Parietal lobe (tissue), 2 donors: ENCODE data around the gene KIR2DL4. TPM values are rescaled to one million over a fixed set of nuclear protein-coding genes. Genes with fewer than 3 reads are reported as not detected.

Experiments used
- small RNA-seq: library from RNA; depleted of rRNA; stranded (forward); fragments of <200 nt; gene quantifications from one replicate; pipeline ENCODE3, GENCODE V24; 2014; ENCODE audit warnings: low replicate concordance
- total RNA-seq: library from RNA; depleted of rRNA; stranded (reverse); fragments of >200 nt; gene quantifications from one replicate; pipeline ENCODE4 v1.2.3, GENCODE V29; 2014

The KIR2DL4 gene
- not detected for total RNA-seq

DNA sequence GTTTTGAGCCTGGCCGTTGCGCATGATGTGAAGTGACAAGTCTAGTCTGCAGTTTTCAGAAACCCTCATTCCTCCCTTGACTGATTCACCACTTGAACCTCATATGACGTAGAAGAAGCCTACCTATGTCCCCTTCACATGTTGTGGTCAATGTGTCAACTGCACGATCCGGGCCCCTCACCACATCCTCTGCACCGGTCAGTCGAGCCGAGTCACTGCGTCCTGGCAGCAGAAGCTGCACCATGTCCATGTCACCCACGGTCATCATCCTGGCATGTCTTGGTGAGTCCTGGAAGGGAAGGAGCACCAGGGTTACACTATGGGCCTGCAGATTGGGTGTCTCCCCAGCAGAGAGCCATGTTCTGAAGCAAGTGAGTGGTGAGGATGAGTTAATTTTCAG lies at the start of gene KIR2DL4:
TSS of gene KIR2DL4 (plus strand) at position 201 of the 400 bp plus-strand sequence. CDS start at position 243, 42 bp downstream.

DNA sequence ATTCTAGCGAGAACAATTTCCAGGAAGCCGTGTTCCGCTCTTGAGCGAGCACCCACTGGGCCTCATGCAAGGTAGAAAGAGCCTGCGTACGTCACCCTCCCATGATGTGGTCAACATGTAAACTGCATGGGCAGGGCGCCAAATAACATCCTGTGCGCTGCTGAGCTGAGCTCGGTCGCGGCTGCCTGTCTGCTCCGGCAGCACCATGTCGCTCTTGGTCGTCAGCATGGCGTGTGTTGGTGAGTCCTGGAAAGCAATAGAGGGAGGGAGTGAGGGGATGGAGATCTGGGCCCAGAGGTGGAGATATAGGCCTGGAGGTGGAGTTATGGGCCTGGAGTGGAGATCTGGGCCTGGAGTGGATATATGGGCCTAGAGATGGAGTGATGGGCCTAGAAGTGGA lies 33.8 kb upstream of the KIR2DL4 start, which contains the start of gene KIR2DL1:
TSS of gene KIR2DL1 (plus strand) at position 148 of the 400 bp plus-strand sequence. CDS start at position 206, 58 bp downstream.

DNA sequence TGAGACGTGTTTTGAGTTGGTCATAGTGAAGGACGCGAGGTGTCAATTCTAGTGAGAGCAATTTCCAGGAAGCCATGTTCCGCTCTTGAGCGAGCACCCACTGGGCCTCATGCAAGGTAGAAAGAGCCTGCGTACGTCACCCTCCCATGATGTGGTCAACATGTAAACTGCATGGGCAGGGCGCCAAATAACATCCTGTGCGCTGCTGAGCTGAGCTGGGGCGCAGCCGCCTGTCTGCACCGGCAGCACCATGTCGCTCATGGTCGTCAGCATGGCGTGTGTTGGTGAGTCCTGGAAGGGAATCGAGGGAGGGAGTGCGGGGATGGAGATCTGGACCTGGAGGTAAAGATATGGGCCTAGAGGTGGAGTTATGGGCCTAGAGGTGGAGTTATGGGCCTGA lies 12.8 kb downstream of the KIR2DL4 start, which contains the start of gene KIR3DL1:
TSS of gene KIR3DL1 (plus strand) at position 218 of the 400 bp plus-strand sequence.

DNA sequence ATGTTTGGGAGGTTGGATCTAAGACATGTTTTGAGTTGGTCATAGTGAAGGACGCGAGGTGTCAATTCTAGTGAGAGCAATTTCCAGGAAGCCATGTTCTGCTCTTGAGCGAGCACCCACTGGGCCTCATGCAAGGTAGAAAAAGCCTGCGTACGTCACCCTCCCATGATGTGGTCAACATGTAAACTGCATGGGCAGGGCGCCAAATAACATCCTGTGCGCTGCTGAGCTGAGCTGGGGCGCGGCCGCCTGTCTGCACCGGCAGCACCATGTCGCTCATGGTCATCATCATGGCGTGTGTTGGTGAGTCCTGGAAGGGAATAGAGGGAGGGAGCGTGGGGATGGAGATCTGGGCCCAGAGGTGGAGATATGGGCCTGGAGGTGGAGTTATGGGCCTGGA lies 29.1 kb downstream of the KIR2DL4 start, which contains the start of gene KIR2DS4:
TSS of gene KIR2DS4 (plus strand) at position 181 of the 400 bp plus-strand sequence.

DNA sequence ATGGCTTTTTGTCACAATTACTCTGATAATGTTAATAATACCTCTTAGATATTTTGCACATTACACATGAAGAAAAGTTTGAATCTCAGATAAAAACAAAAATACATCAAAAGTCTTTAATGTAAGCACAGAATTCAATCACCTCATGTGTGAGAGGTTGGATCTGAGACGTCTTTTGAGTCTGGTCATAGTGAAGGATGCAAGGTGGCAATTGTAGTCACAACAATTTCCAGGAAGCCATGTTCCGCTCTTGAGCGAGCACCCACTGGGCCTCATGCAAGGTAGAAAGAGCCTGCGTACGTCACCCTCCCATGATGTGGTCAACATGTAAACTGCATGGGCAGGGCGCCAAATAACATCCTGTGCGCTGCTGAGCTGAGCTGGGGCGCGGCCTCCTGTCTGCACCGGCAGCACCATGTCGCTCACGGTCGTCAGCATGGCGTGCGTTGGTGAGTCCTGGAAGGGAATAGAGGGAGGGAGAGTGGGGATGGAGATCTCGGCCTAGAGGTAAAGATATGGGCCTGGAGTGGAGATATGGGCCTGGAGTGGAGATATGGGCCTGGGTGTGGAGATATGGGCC lies 46.7 kb downstream of the KIR2DL4 start, which contains the start of gene KIR3DL2:
TSS of gene KIR3DL2 (plus strand) at position 383 of the 580 bp plus-strand sequence. CDS start at position 416, 33 bp downstream.

Small RNA genes within 50 kb of the gene (small RNA-seq; reads per million reads assigned to genes)
- not detected for gene KIR3DP1

Other genes with a start within 250 kb of the KIR2DL4 start
- gene LILRA2, start 229.8 kb upstream of the KIR2DL4 start, total RNA-seq, result 0.31 TPM
- not detected for gene LILRA1, start 210.0 kb upstream of the KIR2DL4 start, total RNA-seq
- gene LILRB1, start 173.1 kb upstream of the KIR2DL4 start, total RNA-seq, result not detected
- gene LILRB4, start 140.6 kb upstream of the KIR2DL4 start, total RNA-seq, result 0.94 TPM
- gene KIR3DL3, start 79.2 kb upstream of the KIR2DL4 start, total RNA-seq, result not detected
- not detected for gene KIR2DL3, start 65.1 kb upstream of the KIR2DL4 start, total RNA-seq
- gene KIR2DL1, start 33.8 kb upstream of the KIR2DL4 start, total RNA-seq, result not detected
- not detected for gene KIR3DL1, start 12.9 kb downstream of the KIR2DL4 start, total RNA-seq
- not detected for gene KIR2DS4, start 29.1 kb downstream of the KIR2DL4 start, total RNA-seq
- gene KIR3DL2, start 46.8 kb downstream of the KIR2DL4 start, total RNA-seq, result not detected
- gene FCAR, start 70.6 kb downstream of the KIR2DL4 start, total RNA-seq, result not detected
- gene NCR1, start 102.5 kb downstream of the KIR2DL4 start, total RNA-seq, result not detected
- gene NLRP7, start 143.9 kb downstream of the KIR2DL4 start, total RNA-seq, result not detected
- gene NLRP2, start 162.8 kb downstream of the KIR2DL4 start, total RNA-seq, result 20.0 TPM
- gene GP6, start 234.7 kb downstream of the KIR2DL4 start, total RNA-seq, result 0.94 TPM